ENCODE results near the gene CFAP65. TPM values are rescaled to one million over a fixed set of nuclear protein-coding genes. Genes with fewer than 3 reads are reported as not detected.

Gene CFAP65
- total and polyA plus RNA-seq, 2 of the 13 experiments (the other 11 are each of a cell fraction or from before 2014, with no cell fraction given) = 0.05 TPM; not detected in 1

DNA sequence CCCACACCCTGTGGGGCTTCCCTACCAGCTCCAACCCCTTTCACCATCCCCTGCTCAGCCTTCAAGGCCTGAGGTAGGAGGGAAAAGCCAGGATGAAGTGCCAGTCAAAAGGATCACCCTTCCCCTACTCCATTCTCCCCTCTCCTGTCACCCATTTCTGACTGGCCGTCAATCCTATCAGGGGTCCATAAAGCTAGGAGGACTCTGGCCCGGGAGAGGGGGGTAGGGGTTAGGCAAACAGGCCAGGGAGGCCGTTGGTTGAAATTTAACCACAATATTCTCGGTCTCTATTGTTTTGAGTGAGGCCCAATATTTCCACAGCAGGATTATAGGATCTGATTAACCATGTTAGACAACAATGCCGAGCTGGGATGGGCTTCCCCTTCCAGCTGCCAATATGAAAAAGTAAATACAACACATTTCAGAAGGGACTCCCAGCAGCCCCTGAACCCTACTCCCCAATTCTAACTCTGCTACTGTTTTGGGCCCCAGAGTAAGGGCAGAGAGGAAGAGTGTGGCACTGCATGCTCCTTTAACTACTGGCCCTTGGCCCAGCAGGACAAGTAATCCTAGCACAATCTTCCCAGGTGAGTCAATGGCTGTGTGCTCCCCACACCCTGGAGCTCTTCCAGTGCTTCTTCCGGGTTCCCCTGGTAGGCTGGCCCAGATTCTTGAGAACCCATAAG is 30.0 kb upstream of the CFAP65 start (continued):
- TF ChIP-seq XBP1 (CRISPR knock-in tag; IDR thresholded peaks at IDR 0.05) = no peak
- no peak for TF ChIP-seq HES4 (CRISPR knock-in tag; IDR thresholded peaks at IDR 0.05; ENCODE audit: borderline replicate concordance)
- TF ChIP-seq, protein P1, sequence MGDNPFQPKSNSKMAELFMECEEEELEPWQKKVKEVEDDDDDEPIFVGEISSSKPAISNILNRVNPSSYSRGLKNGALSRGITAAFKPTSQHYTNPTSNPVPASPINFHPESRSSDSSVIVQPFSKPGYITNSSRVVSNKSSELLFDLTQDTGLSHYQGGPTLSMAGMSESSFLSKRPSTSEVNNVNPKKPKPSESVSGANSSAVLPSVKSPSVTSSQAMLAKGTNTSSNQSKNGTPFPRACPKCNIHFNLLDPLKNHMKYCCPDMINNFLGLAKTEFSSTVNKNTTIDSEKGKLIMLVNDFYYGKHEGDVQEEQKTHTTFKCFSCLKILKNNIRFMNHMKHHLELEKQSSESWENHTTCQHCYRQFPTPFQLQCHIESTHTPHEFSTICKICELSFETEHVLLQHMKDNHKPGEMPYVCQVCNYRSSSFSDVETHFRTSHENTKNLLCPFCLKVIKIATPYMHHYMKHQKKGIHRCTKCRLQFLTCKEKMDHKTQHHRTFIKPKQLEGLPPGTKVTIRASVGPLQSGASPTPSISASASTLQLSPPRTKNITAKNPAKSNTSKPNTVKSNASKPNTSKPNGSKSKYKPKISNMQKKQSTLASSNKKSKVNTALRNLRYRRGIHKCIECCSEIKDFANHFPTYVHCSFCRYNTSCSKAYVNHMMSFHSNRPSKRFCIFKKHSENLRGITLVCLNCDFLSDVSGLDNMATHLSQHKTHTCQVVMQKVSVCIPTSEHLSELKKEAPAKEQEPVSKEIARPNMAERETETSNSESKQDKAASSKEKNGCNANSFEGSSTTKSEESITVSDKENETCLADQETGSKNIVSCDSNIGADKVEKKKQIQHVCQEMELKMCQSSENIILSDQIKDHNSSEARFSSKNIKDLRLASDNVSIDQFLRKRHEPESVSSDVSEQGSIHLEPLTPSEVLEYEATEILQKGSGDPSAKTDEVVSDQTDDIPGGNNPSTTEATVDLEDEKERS (CRISPR knock-in tag; IDR thresholded peaks at IDR 0.05) = no peak
- no peak for TF ChIP-seq HNRNPLL (IDR thresholded peaks at IDR 0.05; ENCODE audit: low read depth, low read length, poor library complexity, severe bottlenecking)
- no peak for TF ChIP-seq KDM5A (IDR thresholded peaks at IDR 0.05; ENCODE audit: borderline replicate concordance, low read length)
- no peak; the same call in 1 of the 2 replicates for TF ChIP-seq ESRRA (CRISPR knock-in tag; IDR thresholded peaks at IDR 0.05; ENCODE audit: low read depth)
- TF ChIP-seq PRPF4 (IDR thresholded peaks at IDR 0.05; ENCODE audit: low read depth, low read length, poor library complexity, severe bottlenecking) = no peak
- no peak for TF ChIP-seq ATRX (CRISPR knock-in tag; IDR thresholded peaks at IDR 0.05; ENCODE audit: borderline replicate concordance)
- TF ChIP-seq YEATS4 (CRISPR knock-in tag; IDR thresholded peaks at IDR 0.05; ENCODE audit: borderline replicate concordance) = peak; percentile 14; the same call in 1 of the 2 replicates
- no peak for TF ChIP-seq SP4 (CRISPR knock-in tag; IDR thresholded peaks at IDR 0.05)
- TF ChIP-seq, protein P2, sequence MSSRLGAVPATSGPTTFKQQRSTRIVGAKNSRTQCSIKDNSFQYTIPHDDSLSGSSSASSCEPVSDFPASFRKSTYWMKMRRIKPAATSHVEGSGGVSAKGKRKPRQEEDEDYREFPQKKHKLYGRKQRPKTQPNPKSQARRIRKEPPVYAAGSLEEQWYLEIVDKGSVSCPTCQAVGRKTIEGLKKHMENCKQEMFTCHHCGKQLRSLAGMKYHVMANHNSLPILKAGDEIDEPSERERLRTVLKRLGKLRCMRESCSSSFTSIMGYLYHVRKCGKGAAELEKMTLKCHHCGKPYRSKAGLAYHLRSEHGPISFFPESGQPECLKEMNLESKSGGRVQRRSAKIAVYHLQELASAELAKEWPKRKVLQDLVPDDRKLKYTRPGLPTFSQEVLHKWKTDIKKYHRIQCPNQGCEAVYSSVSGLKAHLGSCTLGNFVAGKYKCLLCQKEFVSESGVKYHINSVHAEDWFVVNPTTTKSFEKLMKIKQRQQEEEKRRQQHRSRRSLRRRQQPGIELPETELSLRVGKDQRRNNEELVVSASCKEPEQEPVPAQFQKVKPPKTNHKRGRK (CRISPR knock-in tag; IDR thresholded peaks at IDR 0.05) = no peak
- TF ChIP-seq ZNF354B (CRISPR knock-in tag; IDR thresholded peaks at IDR 0.05) = peak; percentile 69; the same call in 1 of the 2 replicates
- no peak for TF ChIP-seq ZNF180 (CRISPR knock-in tag; IDR thresholded peaks at IDR 0.05; ENCODE audit: borderline replicate concordance, low read depth)
- TF ChIP-seq KDM4B (CRISPR knock-in tag; IDR thresholded peaks at IDR 0.05) = no peak
- no peak for TF ChIP-seq ZNF17 (CRISPR knock-in tag; IDR thresholded peaks at IDR 0.05)
- TF ChIP-seq ZFP62 (CRISPR knock-in tag; IDR thresholded peaks at IDR 0.05) = no peak
- 0 out of 2 replicates have a peak, but pooled peaks have one; percentile 66 for TF ChIP-seq KLF11 (CRISPR knock-in tag; IDR thresholded peaks at IDR 0.05)
- TF ChIP-seq, protein P3, sequence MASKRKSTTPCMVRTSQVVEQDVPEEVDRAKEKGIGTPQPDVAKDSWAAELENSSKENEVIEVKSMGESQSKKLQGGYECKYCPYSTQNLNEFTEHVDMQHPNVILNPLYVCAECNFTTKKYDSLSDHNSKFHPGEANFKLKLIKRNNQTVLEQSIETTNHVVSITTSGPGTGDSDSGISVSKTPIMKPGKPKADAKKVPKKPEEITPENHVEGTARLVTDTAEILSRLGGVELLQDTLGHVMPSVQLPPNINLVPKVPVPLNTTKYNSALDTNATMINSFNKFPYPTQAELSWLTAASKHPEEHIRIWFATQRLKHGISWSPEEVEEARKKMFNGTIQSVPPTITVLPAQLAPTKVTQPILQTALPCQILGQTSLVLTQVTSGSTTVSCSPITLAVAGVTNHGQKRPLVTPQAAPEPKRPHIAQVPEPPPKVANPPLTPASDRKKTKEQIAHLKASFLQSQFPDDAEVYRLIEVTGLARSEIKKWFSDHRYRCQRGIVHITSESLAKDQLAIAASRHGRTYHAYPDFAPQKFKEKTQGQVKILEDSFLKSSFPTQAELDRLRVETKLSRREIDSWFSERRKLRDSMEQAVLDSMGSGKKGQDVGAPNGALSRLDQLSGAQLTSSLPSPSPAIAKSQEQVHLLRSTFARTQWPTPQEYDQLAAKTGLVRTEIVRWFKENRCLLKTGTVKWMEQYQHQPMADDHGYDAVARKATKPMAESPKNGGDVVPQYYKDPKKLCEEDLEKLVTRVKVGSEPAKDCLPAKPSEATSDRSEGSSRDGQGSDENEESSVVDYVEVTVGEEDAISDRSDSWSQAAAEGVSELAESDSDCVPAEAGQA (IDR thresholded peaks at IDR 0.05; ENCODE audit: low read depth) = no peak
- TF ChIP-seq, protein P3 (CRISPR knock-in tag; IDR thresholded peaks at IDR 0.05; ENCODE audit: borderline replicate concordance) = no peak
- no peak for TF ChIP-seq NR1H2 (CRISPR knock-in tag; IDR thresholded peaks at IDR 0.05; ENCODE audit: borderline replicate concordance, low read depth)

Data from HepG2 (cell line).